ENCODE data around the gene ST7. TPM values are rescaled to one million over a fixed set of nuclear protein-coding genes. Genes with fewer than 3 reads are reported as not detected.

The ST7 gene
- total and polyA plus RNA-seq, 2 donors (not counting 1 experiment from before 2014, with no cell fraction given) = 20.0 to 28.6 TPM

- no peaks in the 10 kb centered on the region for H3K36me3 ChIP-seq (ENCODE audit: control insufficient read depth, insufficient read depth, low read length)
- H3K27ac ChIP-seq (ENCODE audit: insufficient read depth, low read length) = no peak overlapping the region
- no peaks in the 10 kb centered on the region for H3K27me3 ChIP-seq (ENCODE audit: control insufficient read depth, insufficient read depth, low read length)
- H3K9me3 ChIP-seq (ENCODE audit: control insufficient read depth, insufficient read depth, low read depth, low read length) = no peaks in the 10 kb centered on the region
- H3K79me2 ChIP-seq (ENCODE audit: control insufficient read depth, insufficient read depth, low read length) = no peaks in the 10 kb centered on the region
- H3K4me3 ChIP-seq (replicated peaks in 1 of 4; ENCODE audit: control extremely low read depth in 1 of 4, insufficient read depth in 1 of 4, low read depth in 3 of 4, low read length in 4 of 4) = no peak overlapping the region
- peaks cover 1% of the 10 kb centered on the region for H3K4me1 ChIP-seq (ENCODE audit: control insufficient read depth, extremely low read depth, insufficient read depth, low read length)
- no peak overlapping the region for H3K4me2 ChIP-seq (ENCODE audit: extremely low read depth, insufficient read depth, low read length)
- no peak for DNase-seq (ENCODE audit: low read depth in 2 of 2)
- no peak overlapping the region for H3K9ac ChIP-seq (ENCODE audit: insufficient read depth, low read length)
- TF ChIP-seq CTCF (conservative IDR thresholded peaks at IDR 0.05 in 1 of 2, IDR thresholded peaks at IDR 0.05 in 1 of 2; ENCODE audit: low read depth in 1 of 2, low read length in 2 of 2) (no peak), EZH2 (IDR thresholded peaks at IDR 0.05; ENCODE audit: low read length, missing control alignments) (no peak)
- no peak overlapping the region for H2AFZ ChIP-seq (ENCODE audit: low read length)
- H4K20me1 ChIP-seq (ENCODE audit: control insufficient read depth, extremely low read depth, insufficient read depth, low read length) = no peaks in the 10 kb centered on the region
Observed at GRCh38 chr7:117188376-117188775, 235.1 kb downstream of the ST7 start.

- no peaks in the 10 kb centered on the region for H3K79me2 ChIP-seq (ENCODE audit: control insufficient read depth, insufficient read depth, low read length)
- H3K4me3 ChIP-seq (replicated peaks in 1 of 4; ENCODE audit: control extremely low read depth in 1 of 4, insufficient read depth in 1 of 4, low read depth in 3 of 4, low read length in 4 of 4) = no peak overlapping the region
- no peak overlapping the region for H3K27ac ChIP-seq (ENCODE audit: insufficient read depth, low read length)
- no peak overlapping the region for H2AFZ ChIP-seq (ENCODE audit: low read length)
- TF ChIP-seq CTCF (conservative IDR thresholded peaks at IDR 0.05 in 1 of 2, IDR thresholded peaks at IDR 0.05 in 1 of 2; ENCODE audit: low read depth in 1 of 2, low read length in 2 of 2) (no peak), EZH2 (IDR thresholded peaks at IDR 0.05; ENCODE audit: low read length, missing control alignments) (no peak)
- no peaks in the 10 kb centered on the region for H3K36me3 ChIP-seq (ENCODE audit: control insufficient read depth, insufficient read depth, low read length)
- DNase-seq (ENCODE audit: low read depth in 2 of 2) = peak; percentile 16 to 37
- peaks cover 3% of the 10 kb centered on the region for H3K4me1 ChIP-seq (ENCODE audit: control insufficient read depth, extremely low read depth, insufficient read depth, low read length)
- H3K9me3 ChIP-seq (ENCODE audit: control insufficient read depth, insufficient read depth, low read depth, low read length) = no peaks in the 10 kb centered on the region
- no peaks in the 10 kb centered on the region for H4K20me1 ChIP-seq (ENCODE audit: control insufficient read depth, extremely low read depth, insufficient read depth, low read length)
- H3K9ac ChIP-seq (ENCODE audit: insufficient read depth, low read length) = no peak overlapping the region
- no peaks in the 10 kb centered on the region for H3K27me3 ChIP-seq (ENCODE audit: control insufficient read depth, insufficient read depth, low read length)
- no peak overlapping the region for H3K4me2 ChIP-seq (ENCODE audit: extremely low read depth, insufficient read depth, low read length)
Observed at GRCh38 chr7:117188949-117189592, 235.8 kb downstream of the ST7 start.

GRCh38 chr7:117190104-117190503 lies 236.8 kb downstream of the ST7 start:
- H3K4me2 ChIP-seq (ENCODE audit: extremely low read depth, insufficient read depth, low read length) = no peak overlapping the region
- TF ChIP-seq EZH2 (IDR thresholded peaks at IDR 0.05; ENCODE audit: low read length, missing control alignments) (no peak), CTCF (conservative IDR thresholded peaks at IDR 0.05 in 1 of 2, IDR thresholded peaks at IDR 0.05 in 1 of 2; ENCODE audit: low read depth in 1 of 2, low read length in 2 of 2) (no peak)
- no peaks in the 10 kb centered on the region for H3K79me2 ChIP-seq (ENCODE audit: control insufficient read depth, insufficient read depth, low read length)
- no peaks in the 10 kb centered on the region for H4K20me1 ChIP-seq (ENCODE audit: control insufficient read depth, extremely low read depth, insufficient read depth, low read length)
- H3K9me3 ChIP-seq (ENCODE audit: control insufficient read depth, insufficient read depth, low read depth, low read length) = no peaks in the 10 kb centered on the region
- no peaks in the 10 kb centered on the region for H3K36me3 ChIP-seq (ENCODE audit: control insufficient read depth, insufficient read depth, low read length)
- no peaks in the 10 kb centered on the region for H3K27me3 ChIP-seq (ENCODE audit: control insufficient read depth, insufficient read depth, low read length)
- DNase-seq (ENCODE audit: low read depth in 2 of 2) = no peak
- no peak overlapping the region for H3K27ac ChIP-seq (ENCODE audit: insufficient read depth, low read length)
- H3K4me3 ChIP-seq (replicated peaks in 1 of 4; ENCODE audit: control extremely low read depth in 1 of 4, insufficient read depth in 1 of 4, low read depth in 3 of 4, low read length in 4 of 4) = no peak overlapping the region
- no peak overlapping the region for H3K9ac ChIP-seq (ENCODE audit: insufficient read depth, low read length)
- H2AFZ ChIP-seq (ENCODE audit: low read length) = no peak overlapping the region
- peaks cover 3% of the 10 kb centered on the region for H3K4me1 ChIP-seq (ENCODE audit: control insufficient read depth, extremely low read depth, insufficient read depth, low read length)

All from fibroblast of lung (primary cell).